NCI-H128 (cell line): ENCODE results near the gene GATA5.

ENCODE experiments used
- DNase-seq: peaks from one replicate; lab custom pipeline; 2025; ENCODE audit not compliant: unreplicated experiment; lab: John Stamatoyannopoulos, UW

Gene GATA5

GRCh38 chr20:62418709-62419487 is 56.9 kb downstream of the GATA5 start:
- no peak for DNase-seq

GRCh38 chr20:62417981-62418708 is 57.6 kb downstream of the GATA5 start:
- no peak for DNase-seq

GRCh38 chr20:62416651-62417637 is 58.9 kb downstream of the GATA5 start:
- DNase-seq: no peak

- no peak for DNase-seq
Observed at GRCh38 chr20:62415354-62416111, 60.3 kb downstream of the GATA5 start.

GRCh38 chr20:62413896-62414481 is 61.8 kb downstream of the GATA5 start:
- DNase-seq: no peak
